A673 (cell line): ENCODE measurements around the gene ZBTB20. TPM values are rescaled to one million over a fixed set of nuclear protein-coding genes. Genes with fewer than 3 reads are reported as not detected.

Source experiments
- BruUV-seq: library from RNA; stranded (reverse); fragments of 400-500 nt; replicated peaks from 2 replicates; lab custom pipeline; 2021; lab: Mats Ljungman, UMichigan
- CTCF ChIA-PET: fragments of 300-600 bp; sonication (Branson Sonifier 250); formaldehyde crosslinking; loops from one replicate; lab custom pipeline; 2022; ENCODE audit warnings: antibody characterized with exemption; lab: Charles Lee
- POLR2A ChIA-PET: fragments of 300-600 bp; sonication (Branson Sonifier 250); formaldehyde crosslinking; loops from one replicate; lab custom pipeline; 2022; ENCODE audit warnings: antibody characterized with exemption; ENCODE audit not compliant: low non-redundant PET; lab: Charles Lee
- DNase-seq: peaks from one replicate; pipeline ENCODE4 v3.0.0-alpha.2; 2015; ENCODE audit warnings: low spot score
- H3K27ac ChIP-seq: fragments of 200-600 bp; sonication (generic); 2 replicates; pipeline ENCODE4 v1.5.1; 2016; ENCODE audit warnings: mixed run types, low read depth, mild to moderate bottlenecking, mixed read lengths, antibody characterized with exemption, low read length; ENCODE audit not compliant: poor library complexity, severe bottlenecking
- H3K27me3 ChIP-seq: fragments of 200-600 bp; sonication (generic); replicated peaks from 2 replicates; pipeline ENCODE4 v1.6.1; 2017; ENCODE audit warnings: mixed run types, low read depth, mild to moderate bottlenecking, mixed read lengths, antibody characterized with exemption, low read length; ENCODE audit not compliant: insufficient read depth, poor library complexity
- H3K36me3 ChIP-seq: fragments of 200-600 bp; sonication (generic); 2 replicates; pipeline ENCODE4 v1.6.1; 2016; ENCODE audit warnings: mixed run types, mild to moderate bottlenecking, mixed read lengths, antibody characterized with exemption, low read length; ENCODE audit not compliant: insufficient read depth, poor library complexity, severe bottlenecking
- H3K4me1 ChIP-seq: fragments of 200-600 bp; sonication (generic); 2 replicates; pipeline ENCODE4 v1.6.1; 2017; ENCODE audit warnings: mixed run types, mild to moderate bottlenecking, mixed read lengths, antibody characterized with exemption, low read length; ENCODE audit not compliant: insufficient read depth, poor library complexity, severe bottlenecking
- H3K4me3 ChIP-seq: fragments of 200-600 bp; sonication (generic); 2 replicates; pipeline ENCODE4 v1.5.1; 2016; ENCODE audit warnings: low read depth, mixed run types, mild to moderate bottlenecking, mixed read lengths, low read length; ENCODE audit not compliant: poor library complexity, severe bottlenecking
- H3K9me3 ChIP-seq: fragments of 200-600 bp; sonication (generic); 2 replicates; pipeline ENCODE4 v1.6.1; 2016; ENCODE audit warnings: mixed run types, low read depth, mild to moderate bottlenecking, mixed read lengths, antibody characterized with exemption, low read length; ENCODE audit not compliant: poor library complexity, severe bottlenecking
- EZH2 ChIP-seq: fragments of 200-600 bp; sonication (generic); IDR thresholded peaks from 2 replicates; pipeline ENCODE4 v1.6.1; 2017; ENCODE audit warnings: borderline replicate concordance, low read depth, mild to moderate bottlenecking, mixed read lengths, antibody characterized with exemption, low read length; ENCODE audit not compliant: poor library complexity, severe bottlenecking
- intact Hi-C: fragments of 100-400 bp; cut with micrococcal nuclease; formaldehyde crosslinking; loops from one replicate; pipeline ENCODE4 v1.10.0; 2022; ENCODE audit not compliant: unreplicated experiment
- total RNA-seq: library from RNA; stranded (reverse); gene quantifications from 2 replicates; pipeline ENCODE4 v1.2.3, GENCODE V29; 2021
- TF ChIP-seq, protein P1 (sequence below): fragments of 300-800, 200-600 bp; sonication (generic); conservative IDR thresholded peaks from 2 replicates; pipeline ENCODE4 v1.5.1; 2017; ENCODE audit warnings: low read depth, mild to moderate bottlenecking, antibody characterized with exemption, low read length, moderate library complexity, mixed read lengths

Gene ZBTB20
- total RNA-seq, 1 experiment from 2014 or later, result 13.5 TPM

DNA sequence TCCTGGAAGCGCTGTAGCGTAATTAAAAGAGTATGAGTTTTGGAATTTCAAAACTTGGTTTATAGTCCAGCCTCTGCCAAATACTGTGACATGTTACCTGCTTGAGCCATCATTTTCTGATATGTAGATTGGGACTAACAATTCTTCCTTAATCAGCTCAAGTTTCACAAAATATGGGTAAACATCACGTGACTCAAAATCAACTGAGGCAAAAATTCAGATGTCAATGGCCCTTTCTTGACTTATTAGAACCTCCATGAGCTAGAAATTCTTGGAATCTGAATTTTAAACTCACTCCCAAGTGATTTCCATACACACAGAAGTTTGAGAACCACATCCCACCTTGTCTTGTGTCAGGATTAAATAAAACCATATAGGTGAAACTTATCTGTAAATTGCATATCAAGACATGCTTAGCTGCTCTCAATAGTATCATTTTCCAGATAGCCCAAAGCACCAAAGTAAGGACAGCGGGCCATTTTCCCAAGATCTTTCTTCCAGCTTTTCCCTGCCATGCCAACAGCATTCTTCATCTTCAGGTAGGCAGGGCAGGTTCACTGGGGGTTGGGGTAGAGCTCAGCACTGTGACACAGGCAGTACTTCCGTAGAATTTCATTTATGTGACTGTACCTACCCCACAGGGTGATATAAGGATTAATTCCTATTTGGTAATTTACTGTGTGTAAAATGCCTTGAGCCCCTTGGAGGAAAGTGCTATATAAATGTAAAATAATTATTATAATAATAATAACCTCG, 474.2 kb downstream of the ZBTB20 start:
- no peaks in the 10 kb centered on the region for H3K36me3 ChIP-seq
- H3K4me3 ChIP-seq, result no peak overlapping the region
- no peak for TF ChIP-seq EZH2
- TF ChIP-seq, protein P1, sequence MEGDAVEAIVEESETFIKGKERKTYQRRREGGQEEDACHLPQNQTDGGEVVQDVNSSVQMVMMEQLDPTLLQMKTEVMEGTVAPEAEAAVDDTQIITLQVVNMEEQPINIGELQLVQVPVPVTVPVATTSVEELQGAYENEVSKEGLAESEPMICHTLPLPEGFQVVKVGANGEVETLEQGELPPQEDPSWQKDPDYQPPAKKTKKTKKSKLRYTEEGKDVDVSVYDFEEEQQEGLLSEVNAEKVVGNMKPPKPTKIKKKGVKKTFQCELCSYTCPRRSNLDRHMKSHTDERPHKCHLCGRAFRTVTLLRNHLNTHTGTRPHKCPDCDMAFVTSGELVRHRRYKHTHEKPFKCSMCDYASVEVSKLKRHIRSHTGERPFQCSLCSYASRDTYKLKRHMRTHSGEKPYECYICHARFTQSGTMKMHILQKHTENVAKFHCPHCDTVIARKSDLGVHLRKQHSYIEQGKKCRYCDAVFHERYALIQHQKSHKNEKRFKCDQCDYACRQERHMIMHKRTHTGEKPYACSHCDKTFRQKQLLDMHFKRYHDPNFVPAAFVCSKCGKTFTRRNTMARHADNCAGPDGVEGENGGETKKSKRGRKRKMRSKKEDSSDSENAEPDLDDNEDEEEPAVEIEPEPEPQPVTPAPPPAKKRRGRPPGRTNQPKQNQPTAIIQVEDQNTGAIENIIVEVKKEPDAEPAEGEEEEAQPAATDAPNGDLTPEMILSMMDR, result no peak
- no peak overlapping the region for H3K27ac ChIP-seq
- no TSS peak for BruUV-seq
- intact Hi-C loops, result no loop called here
- POLR2A ChIA-PET, result no interaction called here
- no peak for DNase-seq
- no peaks in the 10 kb centered on the region for H3K27me3 ChIP-seq
- CTCF ChIA-PET, result no interaction called here
- no peaks in the 10 kb centered on the region for H3K9me3 ChIP-seq
- no peaks in the 10 kb centered on the region for H3K4me1 ChIP-seq

DNA sequence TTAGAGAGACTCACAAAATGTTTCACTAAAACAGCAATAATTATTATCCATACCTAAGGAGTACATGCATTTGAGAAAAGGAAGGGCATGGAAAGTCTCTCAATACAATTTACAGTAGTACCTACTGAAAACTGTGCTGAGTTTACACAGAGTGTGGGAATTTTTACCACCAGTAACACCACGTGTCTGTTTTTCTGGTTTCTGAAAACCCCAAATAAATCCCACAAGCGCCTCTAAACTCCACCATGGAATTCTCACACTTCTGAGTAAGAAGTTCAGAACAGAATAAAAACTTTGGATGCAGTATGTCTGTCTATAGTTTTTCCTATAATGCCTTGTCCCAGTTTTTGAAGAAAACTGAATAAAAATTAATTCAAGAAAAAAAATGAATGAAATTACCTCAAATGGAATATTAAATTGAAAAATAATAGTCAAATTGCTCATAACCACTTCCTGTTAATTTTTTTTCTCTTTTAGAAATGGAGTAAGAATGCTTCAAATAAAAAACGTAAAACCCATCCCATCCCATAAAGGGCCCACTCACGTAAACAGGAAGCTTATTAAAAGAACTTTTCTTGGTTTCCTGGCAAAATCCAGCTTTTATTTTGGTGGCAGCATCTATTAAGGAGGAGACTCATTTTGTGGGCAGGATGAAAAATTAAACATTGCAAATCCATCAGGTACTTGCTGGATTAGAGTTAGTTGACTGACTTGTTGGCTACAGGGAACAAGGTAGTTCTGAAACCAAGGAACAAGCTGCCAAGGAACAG, 475.2 kb downstream of the ZBTB20 start:
- H3K27ac ChIP-seq, result no peak overlapping the region
- H3K36me3 ChIP-seq, result no peaks in the 10 kb centered on the region
- no peak for DNase-seq
- no peak overlapping the region for H3K4me3 ChIP-seq
- CTCF ChIA-PET, result no interaction called here
- H3K9me3 ChIP-seq, result no peaks in the 10 kb centered on the region
- no TSS peak for BruUV-seq
- H3K4me1 ChIP-seq, result no peaks in the 10 kb centered on the region
- intact Hi-C loops, result no loop called here
- TF ChIP-seq, protein P1, result no peak
- no peak for TF ChIP-seq EZH2
- POLR2A ChIA-PET, result no interaction called here
- no peaks in the 10 kb centered on the region for H3K27me3 ChIP-seq

DNA sequence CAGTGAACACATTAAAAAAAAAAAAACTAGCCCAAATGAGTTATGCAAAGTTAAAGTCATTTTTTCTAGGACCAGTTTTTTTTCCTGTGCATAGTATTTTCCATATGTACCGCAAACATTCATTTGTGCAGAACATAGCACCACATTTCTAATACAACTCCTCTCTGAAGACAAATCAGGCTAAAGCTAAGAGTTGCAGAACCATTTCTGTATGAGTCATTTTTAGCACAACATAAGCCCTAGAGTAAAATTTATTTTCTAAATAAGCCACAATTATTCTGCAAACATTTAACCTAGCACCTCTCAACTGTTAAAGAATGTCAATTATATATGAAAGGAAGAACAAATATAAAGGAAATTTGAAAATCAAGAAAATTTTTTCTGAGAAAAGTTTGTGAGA, 477.5 kb downstream of the ZBTB20 start:
- ChIA-PET CTCF (no interaction called here), POLR2A (no interaction called here)
- Histone ChIP-seq H3K9me3 (no peaks in the 10 kb centered on the region), H3K36me3 (no peaks in the 10 kb centered on the region), H3K4me1 (no peaks in the 10 kb centered on the region), H3K4me3 (no peak overlapping the region), H3K27me3 (no peaks in the 10 kb centered on the region), H3K27ac (no peak overlapping the region)
- intact Hi-C loops, result no loop called here
- no TSS peak for BruUV-seq
- TF ChIP-seq, protein P1, result no peak
- no peak for TF ChIP-seq EZH2
- no peak for DNase-seq
